Measurements from ENCODE around the gene RDH13. TPM values are rescaled to one million over a fixed set of nuclear protein-coding genes. Genes with fewer than 3 reads are reported as not detected.
"Not testable (repeated sequence)": the region's sequence is repeated elsewhere in the genome, so short reads cannot be mapped to it uniquely, and the experiment has no call there.

RDH13 gene
- total RNA-seq, result 9.7 TPM

DNA sequence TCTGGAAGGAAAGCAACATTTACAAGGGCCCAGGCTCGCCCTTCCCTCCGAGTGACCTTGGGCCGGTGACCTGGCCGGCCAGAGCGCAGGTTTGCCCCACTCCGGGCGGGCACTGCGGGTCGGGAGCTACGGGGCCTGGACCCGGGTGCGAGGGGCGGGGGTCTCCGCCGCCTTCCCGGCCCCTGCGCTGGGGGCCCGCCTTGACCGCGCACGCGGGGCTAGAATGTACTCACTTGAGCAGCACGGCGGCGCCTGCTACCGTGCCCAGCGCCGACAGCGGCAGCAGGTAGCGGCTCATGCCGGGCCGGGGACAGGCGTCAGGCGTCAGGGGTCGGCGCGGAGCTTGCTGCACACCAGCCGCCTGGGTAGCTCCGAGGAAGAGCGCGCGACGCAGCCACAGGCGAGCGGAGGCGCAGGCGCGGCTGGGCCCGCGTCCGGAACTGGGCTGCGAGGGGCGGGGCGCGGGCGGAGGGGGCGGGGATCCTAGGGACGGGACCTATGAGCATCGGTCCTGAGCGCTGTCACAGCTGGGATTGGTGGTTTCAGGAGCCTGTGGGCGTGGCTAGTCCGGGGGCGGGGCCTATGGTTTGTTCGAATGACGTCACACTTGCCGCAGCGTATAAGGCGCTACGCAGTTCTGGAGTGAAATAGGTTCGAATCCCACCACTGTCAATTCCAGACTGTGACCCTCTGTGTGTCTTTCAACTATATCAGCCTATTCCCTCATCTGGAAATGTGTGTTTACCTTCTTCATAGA is at the start of gene RDH13:
Gene RDH13 (minus strand): TSS at position 414 of the 757 bp plus-strand sequence. CDS start 116 bp downstream, at position 298.
- DNase-seq (ENCODE audit: low spot score), result peak; percentile 94
- peak; percentile 99 for ATAC-seq

DNA sequence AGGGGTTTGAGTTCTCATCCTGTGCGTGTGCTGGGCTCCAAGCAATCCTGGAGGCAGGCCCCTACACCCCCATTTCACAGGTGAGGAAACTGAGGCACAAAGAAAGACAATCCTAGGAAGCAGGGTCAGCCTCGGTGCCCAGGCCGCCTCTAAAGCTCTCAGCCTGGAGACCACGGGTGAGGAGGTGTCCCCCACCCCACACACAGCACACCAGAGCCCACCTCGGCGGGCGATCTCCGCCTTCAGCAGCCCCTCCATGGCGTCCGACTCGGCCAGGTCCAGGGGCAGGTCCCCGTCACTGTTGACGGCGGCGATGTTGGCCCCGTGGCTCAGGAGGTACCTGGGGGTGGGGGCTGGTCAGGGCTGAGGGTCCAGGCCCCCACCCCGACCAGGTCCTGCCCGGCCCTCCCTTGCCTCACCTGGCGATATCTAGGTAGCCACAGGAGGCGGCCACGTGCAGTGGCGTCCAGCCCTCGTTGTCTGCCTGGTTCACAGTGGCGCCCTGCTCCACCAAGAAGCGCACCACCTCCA is 49.4 kb upstream of the RDH13 start:
- DNase-seq (ENCODE audit: low spot score), result no peak
- no peak for ATAC-seq

GRCh38 chr19:55111238-55111831 is 48.4 kb upstream of the RDH13 start:
- ATAC-seq (no peak), DNase-seq (ENCODE audit: low spot score) (no peak)

DNA sequence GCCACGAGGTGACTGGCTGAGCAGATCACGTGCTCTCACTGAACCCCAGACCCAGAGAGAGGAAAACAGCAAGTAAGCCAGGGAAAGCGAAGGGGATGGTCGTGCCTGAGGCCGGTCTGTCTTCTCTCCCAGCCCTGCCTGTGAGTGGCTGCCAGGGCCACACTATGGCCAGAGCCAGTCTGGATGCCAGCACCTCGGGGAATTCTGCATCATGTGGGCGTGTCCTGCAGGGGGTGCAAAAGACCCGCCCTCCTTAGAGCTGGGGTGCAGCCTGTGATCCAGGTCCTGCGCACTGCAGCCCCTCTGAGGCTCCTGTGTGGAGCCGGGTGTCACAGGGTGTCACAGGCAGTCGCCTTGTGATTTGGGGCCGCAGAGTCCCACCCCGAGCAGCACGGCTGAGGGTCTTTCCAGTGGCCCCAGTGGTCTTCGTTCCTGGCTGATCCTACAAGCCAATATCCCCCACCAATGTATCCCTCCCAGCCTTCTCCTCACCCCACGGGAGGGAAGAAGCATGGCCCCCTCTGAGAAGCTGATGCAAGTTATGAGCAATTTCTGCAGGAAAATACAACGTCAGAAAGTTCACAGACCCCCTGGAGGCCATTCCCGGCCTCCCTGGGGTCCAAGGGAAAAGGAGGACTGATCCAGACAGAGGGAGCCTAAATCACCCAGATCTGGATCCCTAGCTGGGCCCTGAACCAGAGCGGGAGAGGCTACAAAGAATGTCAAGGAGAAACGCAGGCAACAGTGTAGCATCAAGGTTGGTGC is 46.8 kb upstream of the RDH13 start:
- DNase-seq (ENCODE audit: low spot score) (no peak), ATAC-seq (no peak)

GRCh38 chr19:55107252-55107651 is 44.3 kb upstream of the RDH13 start:
- DNase-seq (ENCODE audit: low spot score); ATAC-seq: not testable (repeated sequence)

DNA sequence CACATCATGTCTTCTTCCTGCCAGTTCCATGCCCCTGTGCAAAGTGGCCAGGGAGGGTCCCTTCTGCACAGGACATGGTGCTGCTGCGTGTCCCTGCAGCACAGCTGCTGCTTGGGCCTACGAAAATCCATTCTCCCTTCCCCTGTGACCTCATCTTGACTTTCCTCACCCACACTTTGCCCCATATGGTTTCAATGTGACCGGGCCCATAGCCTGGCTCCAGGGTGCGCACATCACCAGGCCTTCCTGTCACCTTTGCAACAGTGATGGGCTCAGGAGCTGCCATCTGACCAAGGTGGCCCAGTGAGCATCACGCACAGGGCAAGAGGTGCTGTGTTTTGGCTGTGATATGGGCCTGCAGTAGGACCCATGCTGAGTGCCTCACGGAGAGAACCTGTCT is 43.6 kb upstream of the RDH13 start:
- ATAC-seq (no peak), DNase-seq (ENCODE audit: low spot score) (no peak)

- ATAC-seq, result no peak
- no peak for DNase-seq (ENCODE audit: low spot score)
These were observed 42.3 kb upstream of the RDH13 start for GRCh38 chr19:55105237-55105636.

DNA sequence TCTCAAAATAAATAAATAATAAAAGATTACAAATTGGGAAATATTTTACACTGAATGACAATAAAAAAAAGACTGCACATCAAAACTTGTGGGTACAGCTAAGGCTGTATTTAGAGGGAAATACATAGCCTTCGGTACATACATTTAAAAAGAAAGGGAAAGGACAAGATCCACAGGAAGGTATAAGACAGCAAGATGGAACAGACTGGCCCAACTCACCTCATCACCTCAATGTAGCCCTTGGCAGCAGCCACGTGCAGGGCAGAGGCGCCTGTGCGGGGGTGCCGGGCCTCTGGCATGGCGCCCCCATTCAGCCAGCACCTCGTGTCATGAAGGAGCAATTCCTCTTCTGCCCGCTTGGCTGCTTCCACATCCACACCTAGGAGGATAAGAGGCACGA is 40.2 kb upstream of the RDH13 start:
- ATAC-seq (no peak), DNase-seq (ENCODE audit: low spot score) (no peak)

DNA sequence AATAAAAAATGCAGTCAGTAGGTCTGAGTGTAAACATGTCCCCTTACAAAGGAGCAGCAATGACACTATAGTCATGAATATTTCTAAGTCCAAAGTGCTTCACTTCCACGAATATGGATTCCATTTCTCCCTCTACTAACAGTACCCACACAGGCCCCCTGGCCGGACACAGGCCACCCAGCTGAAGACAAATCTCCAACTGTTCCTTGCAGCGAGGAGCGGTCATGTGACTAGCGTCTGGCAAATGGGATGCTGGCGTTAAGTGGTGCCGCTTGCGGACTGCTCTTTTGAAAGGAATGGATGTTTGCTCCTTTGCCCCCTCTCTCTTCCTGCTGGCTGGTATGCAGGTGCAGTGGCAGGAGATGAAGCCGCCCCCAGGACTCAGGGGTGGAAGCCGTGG is 38.3 kb upstream of the RDH13 start:
- no peak for DNase-seq (ENCODE audit: low spot score)
- no peak for ATAC-seq

DNA sequence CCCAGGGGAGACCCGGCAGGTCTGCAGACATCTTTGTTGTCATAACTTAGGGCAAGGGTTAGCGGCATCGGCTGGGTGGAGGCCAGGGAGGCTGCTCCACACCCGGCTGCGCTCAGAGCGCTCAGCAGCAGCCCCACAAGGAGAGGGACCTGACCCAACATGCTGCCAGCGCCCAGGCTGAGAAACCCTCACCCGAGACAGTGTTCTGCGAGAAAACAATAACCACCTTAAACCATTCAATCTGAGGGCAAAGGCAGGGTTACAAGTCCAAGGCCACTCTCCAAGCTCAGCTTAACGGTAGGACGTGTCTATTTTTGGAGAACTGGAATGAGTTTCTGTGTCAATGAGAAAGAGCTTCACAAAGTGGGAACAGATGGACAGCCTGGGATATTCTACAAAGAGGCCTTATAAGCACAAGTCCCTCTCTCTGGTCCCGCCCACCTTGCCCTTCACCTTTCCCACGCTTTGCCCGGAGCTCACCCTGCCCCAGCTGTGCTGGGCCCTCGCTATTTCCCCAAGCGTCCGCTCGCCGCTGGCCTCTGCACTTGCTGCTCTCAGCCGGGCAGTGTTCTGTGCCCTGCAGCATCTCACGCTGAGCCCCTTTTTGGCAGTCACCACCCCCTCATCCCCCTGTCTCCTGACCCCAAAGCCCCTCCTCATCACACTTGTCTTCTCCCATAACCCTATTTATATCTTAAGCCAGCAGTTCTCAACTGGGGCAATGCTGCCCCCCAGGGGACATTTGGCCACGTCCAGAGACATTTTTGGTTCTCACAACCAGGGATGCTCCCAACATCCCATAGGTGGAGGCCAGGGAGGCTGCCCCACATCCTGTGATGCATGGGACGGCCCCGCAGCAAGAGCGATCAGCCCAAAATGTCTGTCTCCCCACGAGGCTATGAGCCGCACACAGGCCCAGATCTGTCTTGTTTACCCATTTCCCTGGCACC is 36.9 kb upstream of the RDH13 start:
- DNase-seq (ENCODE audit: low spot score), result no peak
- no peak for ATAC-seq

DNA sequence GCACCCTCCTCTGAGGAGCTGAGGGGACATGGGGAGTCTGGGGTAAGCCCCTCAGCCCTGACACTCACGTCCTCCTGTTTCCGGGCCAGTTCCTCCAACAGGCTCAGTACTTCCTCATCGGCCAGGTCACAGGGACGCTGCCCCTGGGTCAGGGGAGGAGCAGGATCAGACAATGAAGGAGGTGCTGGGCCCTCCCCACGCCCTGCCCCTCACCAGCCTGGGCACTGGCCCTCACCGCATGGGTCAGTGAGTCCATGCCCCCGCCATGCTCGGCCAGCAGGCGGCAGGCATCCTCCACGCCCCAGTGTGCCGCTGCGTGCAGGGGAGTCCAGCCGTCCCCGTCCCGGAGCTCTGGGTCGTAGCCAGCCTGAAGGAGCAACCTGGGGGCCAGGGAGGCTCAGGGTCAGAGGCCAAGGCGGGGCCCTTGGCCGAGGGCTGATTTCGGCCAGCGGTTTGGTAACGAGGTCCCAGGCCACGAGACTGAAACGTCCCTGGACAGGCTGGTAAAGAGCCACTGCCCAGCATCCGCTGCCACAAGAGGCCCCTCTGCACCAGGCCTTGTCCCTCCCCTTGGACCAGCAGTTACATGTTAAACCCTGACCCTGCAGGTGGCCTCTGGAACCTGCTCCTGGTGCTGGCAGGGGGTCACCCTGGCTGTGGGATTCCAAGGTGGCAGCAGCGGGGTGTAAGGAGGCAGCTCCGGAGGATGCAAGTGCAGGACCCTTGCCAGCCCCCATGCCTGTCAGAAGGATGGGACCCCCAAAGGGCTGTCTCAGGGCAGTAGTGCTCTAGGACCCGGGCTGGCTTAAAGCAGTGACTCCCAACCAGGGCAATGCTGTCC is 36.0 kb upstream of the RDH13 start:
- DNase-seq (ENCODE audit: low spot score), result no peak

GRCh38 chr19:55097864-55098715 is 35.1 kb upstream of the RDH13 start:
- no peak for ATAC-seq
- no peak for DNase-seq (ENCODE audit: low spot score)

More for the DNA sequence above, 36.0 kb upstream of the RDH13 start:
- ATAC-seq, result peak; percentile 33

- DNase-seq (ENCODE audit: low spot score) (no peak), ATAC-seq (no peak)
These were observed 33.2 kb upstream of the RDH13 start for GRCh38 chr19:55096061-55096701.

DNA sequence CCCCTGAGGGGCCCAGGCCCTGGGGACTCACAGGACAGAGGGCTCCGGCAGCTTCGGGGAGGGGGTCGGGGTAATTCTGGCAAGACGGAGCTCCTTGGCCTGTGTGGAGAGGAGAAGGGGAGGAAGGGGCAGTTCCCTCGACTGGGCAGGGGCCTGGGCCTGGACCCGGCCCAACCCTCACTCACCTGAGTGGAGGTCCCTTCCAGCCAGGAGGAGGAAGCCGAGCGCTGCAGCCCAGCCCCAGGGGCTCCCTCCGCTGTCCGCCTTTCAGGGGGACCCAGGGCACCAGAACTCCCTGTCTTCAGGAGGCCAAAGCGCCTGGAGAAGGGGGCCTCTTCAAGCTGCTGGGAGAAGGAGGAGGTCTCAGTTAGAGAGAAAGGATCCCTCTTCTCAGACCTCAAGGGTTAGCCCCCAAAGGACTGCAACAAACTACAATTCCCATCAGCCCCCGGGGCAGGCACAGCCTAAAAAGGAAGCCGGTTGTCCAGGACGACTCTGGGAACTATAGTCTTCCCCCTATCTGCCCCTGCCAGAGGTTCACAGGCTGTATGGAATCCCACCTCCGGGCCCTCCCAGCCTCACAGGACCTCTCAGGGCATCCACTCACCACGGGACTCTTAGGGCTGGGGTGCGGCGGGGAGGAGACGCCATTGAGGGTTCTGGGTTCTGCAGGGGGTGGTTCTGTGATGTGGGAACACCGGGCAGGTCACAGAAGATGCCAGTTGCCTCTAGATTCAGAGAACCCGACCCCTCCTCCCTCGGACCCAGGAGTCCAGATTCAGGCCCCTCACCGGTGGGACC is 32.5 kb upstream of the RDH13 start:
- no peak for DNase-seq (ENCODE audit: low spot score)
- ATAC-seq, result no peak

GRCh38 chr19:55094456-55095259 is 31.7 kb upstream of the RDH13 start:
- DNase-seq (ENCODE audit: low spot score) (no peak), ATAC-seq (no peak)

All from left lobe of liver (tissue), 2 donors.